GM18508 (cell line): Measurements from ENCODE around the gene DMD.
"Not testable (repeated sequence)": the region's sequence is repeated elsewhere in the genome, so short reads cannot be mapped to it uniquely, and the experiment has no call there.

Experiments used
- ATAC-seq: cut with Tn5 transposase; IDR thresholded peaks from one replicate; pipeline ENCODE4 v1.9.1; 2021; ENCODE audit warnings: moderate number of reproducible peaks; ENCODE audit not compliant: insufficient read depth, unreplicated experiment

DMD gene

DNA sequence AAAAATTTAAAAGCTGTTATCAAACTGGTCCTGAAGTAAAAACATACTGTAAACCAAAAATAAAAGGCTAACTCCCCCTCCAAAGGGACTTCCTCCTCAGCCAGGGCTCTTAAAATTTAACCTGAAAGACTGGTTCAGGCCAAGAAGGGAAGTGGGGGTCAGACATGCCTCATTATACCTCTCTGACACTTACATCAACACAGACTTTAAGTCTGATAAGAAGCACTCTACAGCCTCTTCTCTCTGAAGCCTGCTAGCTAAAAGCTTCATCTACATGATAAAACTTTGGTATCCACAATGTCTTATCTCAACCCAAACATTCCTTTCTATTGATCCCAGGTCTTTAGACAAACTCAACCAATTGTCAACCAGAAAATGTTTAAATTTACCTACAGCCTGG, 682.9 kb downstream of the DMD start:
- ATAC-seq, result not testable (repeated sequence)

DNA sequence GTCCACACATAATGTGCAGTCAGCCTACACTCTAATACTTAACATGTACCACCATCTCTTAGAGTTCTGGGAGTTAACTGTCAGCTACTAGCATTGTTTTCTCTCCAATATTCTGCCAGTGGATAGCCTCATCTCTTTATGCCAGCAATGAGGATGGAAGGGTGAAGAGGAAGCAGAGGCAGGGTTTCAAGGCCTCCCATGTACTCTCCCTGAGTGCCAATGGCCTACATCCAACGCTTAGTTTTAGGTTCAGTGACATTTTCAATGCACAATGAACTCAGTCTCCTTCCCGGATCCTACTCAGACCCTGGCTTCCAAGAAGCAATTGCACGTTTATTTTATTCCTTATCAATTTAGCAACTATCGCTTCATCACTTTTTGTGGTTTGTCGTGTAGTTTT, 686.1 kb downstream of the DMD start:
- no peak for ATAC-seq

DNA sequence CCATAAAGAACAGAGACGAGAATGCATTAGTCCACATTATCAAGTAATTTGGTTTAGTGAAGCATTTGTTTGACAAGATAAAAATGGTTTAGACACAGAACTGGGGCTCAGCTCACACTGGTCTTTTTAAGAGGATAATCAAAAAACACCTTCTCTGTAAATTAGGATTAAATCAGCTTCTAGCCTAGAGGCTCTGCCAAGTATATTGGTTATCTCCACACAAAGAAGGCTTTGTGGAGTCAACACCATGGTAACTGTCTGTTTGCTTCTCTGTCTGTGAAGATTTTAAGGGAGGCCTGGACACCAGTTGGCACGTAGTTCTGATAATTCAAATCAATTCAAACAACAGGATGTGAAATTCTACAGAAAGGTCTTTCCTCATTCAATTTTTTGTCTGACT, 687.0 kb downstream of the DMD start:
- no peak for ATAC-seq

DNA sequence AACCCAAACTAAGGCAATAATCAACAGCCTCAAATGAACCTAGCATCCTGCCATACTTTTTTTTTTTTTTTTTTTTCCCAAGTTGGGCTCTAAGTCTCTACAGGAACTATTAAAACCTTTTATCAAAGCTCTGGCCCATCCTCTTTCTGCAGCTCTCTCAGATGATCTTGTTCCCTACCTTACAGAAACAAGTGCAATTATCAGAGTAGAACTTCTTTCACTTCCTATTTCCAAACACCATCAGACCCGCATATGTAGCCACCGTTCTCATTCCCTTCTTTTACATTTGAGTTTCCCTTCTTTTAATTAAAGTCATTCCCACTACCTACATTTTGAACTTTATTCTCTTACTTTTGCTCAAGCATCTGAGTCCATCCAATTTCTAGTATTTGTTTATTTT, 690.6 kb downstream of the DMD start:
- ATAC-seq, result no peak

DNA sequence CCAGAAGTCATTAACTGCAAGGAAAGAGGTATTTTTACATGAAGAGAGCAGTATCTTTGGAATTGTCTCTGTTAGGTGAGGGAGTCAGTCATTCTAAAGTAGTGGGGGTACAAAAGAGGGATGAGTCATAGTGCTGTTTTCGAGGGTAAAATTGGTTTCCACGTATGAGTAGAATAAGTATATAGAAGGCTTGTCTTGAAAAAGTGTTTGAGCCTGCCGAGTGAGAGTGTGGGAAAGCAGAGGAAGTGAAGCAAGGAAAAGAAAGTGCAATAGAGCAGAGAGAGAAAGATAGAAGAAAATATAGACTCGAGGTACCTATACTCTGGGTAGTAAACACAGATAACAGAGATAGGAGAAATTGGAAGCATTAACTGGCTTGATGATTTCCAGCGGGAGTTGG, 696.4 kb downstream of the DMD start:
- peak; percentile 97 for ATAC-seq

DNA sequence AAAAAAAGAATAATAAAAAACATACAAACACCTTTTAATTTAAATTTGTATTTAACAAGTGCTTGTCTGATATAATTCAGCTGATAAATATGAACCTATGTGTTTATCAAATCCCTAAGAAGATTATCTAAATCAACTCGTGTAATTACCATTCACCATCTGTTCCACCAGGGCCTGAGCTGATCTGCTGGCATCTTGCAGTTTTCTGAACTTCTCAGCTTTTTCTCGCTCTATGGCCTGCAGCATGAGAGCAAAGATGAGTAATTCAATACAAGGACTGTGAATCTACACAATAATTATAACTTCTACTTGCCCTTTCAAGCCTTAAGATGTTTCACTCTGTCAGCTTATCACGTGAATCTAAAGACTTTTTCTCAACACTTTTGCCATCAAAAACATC, 709.7 kb downstream of the DMD start:
- ATAC-seq, result no peak

DNA sequence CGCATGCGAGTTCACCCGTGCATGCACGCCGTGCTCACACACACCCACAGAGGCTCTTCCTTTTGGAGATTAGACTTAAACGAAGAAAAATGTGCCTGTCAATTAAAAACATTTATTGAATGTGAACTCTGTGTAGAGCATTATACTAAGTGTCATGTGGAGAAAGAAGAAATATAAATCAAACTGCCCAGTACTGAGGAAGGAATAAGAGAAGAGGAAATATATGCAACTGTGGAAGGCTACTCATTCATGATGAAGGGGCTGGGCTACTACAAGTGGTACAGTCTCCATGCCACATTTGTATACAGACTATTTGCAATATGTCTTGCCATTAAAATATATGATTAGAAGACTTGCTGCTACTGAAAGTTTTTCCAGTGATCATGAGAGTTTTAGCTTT, 714.7 kb downstream of the DMD start:
- ATAC-seq, result no peak

DNA sequence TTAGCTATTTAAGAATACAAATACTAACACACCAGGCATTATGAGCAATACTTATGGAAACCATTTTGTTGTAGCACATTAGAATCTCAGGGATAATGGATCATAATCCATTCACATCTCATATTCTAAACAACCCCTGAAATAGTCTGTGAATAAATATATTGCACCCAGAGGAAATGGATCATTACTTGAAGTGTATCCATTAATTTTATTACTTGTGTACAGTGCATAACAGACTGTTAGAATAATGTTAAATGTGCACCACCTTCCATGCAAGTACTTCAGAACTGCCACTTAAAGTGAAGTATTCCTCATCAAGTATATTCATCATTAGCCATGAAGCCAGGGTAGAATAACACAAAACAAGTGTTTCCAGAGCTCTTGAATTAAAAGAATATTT, 715.5 kb downstream of the DMD start:
- ATAC-seq, result no peak

DNA sequence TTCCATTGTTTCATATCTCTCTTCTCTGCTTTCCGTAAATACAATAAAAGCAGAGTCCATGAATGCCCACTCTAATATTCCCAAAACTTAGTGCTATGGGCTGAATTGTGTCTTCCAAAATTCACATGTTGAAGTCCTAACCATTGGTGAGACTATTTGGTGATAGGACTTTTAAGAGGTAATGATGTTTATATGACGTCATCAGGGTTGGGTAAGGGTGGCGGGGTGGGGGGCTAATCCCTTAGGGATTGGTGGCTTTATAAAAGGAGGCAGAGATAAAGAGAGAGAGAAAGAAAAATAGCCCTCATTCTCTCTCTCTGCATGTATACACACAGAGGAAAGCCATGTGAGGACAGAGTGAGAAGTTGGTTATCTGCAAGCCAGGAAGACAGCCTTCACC, 722.2 kb downstream of the DMD start:
- no peak for ATAC-seq

DNA sequence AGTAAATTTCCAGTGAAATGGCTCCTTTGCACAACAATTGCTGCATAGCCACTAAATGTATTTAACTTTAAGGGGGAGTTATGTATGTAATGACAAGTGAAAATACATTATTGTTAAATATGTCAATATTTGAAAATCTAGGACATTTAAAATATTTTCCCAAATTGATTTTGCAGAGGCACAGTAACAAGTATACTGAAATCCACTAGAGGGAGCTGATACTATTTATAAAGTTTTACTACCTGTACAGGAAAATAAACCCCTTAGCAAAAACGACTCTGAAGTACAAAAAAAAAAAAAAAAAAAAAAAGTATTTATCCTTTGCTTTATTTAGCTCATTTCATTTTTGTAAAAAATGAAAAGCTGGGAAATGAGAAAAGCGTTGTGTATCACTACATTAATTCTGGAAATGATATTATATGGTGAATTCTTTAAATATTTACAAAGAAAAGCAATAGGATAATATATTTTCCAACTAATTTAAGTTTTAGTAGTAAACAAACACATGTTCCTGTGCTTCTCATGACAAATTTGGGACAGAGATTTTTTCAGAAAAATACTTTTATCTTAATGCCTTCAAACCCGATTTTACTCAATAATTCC, 727.7 kb downstream of the DMD start:
- no peak for ATAC-seq

DNA sequence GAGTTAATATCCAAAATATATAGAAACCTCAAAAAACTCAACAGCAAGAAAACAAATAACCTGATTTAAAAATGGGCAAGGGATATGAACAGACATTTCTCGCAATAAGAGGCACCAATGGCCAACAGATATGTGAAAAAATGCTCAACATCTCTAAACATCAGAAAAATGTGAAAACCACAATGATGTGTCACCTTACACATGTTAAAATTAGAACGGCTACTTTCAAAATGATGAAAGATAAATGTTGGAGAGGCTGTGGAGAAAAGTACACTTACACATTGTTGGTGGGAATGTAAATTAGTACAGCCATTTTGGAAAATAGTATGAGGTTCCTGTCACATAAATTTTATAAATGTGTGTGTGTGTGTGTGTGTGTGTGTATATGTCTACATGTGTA, 731.3 kb downstream of the DMD start:
- ATAC-seq, result no peak

DNA sequence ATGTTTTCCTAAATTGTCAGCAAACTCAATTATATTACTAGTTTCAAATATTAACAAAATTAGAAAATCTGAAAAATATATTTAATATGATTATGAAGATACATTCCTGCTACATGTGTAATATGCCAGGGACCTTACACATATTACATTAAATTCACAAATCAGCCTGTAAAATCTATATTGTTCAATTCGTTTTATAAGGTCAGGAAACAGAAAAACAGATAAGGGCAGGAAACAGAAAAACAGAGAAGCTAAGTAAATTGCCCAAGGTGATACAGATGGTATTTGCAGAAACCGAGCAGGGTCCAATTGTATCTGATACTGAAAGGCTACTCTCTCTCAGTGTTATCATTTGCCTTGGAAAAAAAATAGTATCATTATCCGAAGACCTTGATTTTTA, 739.0 kb downstream of the DMD start:
- no peak for ATAC-seq

DNA sequence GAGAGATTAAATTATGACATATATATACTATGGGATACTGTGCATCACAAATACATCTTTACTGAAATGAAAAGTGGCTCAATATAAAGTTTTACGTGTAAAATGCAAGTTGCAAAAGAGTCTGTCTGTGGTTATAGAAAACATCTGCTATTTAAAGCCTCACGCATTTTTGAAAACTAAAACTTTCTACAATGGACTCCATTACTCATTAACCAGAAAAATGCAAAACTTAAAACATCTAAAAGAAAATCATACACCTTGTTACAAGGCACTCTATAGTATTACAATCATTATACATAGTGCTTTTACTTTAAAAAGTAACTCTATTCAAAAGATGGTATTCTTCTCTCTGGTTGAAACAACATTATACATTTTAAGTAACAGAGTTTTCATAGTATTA, 755.6 kb downstream of the DMD start:
- ATAC-seq, result no peak

DNA sequence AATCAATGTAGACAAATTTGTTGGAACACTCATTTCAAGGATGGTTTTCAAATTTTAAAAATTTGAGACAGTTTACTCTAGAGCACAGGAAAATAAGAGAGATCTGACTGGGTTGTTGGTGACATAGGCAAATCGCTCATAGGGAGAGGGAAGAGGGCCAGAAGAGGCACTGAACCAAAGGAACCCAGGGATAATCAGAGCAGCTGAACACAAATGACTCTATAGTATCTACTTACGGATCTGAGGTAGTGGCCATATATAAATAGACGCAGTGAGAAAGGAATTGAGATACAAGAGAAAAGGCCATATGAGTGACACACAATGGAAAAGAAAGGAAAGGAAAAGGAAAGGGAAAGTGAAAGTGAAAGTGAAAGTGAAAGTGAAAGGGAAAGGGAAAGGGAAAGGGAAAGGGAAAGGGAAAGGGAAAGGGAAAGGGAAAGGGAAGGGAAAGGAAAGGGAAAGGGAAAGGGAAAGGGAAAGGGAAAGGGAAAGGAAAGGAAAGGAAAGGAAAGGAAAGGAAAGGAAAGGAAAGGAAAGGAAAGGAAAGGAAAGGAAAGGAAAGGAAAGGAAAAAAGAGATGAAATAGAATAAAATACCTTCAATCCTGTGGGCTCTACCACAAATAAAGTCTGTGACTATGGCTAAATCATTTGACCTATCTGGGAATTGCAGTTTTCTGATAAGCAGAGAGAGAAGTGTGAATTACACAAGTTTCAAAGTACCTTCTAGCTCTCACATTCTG, 759.2 kb downstream of the DMD start:
- ATAC-seq, result no peak

DNA sequence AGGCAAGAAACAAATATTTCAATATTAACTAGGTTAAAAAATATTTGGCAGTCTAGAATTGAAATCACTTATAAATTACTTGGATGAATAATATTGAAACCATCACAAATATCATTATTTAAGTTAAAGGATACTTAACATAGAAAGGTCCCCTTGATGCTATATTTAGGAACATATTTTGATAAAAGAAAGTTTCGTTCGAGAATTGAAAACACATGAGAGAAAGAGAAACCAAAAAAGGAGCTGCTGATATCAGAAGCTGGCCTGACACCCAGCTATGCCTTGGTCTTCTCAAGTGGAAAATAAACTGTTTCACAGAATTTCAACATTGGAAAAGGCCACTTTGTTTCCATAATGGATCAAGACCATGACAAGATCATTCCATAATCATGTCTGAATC, 762.4 kb downstream of the DMD start:
- ATAC-seq, result peak; percentile 65

DNA sequence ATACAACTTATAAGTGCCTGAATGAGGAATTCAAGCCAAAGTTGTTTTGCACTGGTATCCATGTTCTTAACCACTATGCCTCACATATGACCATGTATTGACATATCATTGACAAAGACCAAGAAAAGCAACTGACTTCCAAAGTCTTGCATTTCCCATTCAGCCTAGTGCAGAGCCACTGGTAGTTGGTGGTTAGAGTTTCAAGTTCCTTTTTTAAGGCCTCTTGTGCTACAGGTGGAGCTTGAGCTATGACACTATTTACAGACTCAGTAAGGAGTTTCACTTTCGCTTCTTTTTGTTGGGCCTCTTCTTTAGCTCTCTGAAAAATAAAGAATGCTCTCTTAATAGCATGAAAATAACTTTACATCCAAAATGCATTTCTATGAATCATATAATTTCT, 763.0 kb downstream of the DMD start:
- ATAC-seq, result peak; percentile 99

DNA sequence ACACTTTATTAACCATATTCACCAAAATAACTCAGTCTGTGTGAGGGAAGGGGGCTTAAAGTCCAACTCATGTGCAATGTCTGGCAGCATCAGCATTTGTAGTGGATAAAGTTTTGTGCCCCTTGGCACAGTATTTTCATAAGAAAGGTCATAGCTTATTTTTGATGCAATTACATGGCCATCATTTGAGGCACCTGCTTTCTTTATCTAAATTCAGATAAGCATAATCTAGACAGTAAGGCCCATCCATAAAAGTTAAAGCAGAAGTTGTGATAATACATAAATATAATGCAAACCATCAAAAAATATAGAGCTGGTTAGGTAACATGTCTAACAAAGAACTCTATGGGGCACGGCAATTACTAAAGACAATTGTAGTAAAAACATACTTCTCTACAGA, 763.7 kb downstream of the DMD start:
- no peak for ATAC-seq

DNA sequence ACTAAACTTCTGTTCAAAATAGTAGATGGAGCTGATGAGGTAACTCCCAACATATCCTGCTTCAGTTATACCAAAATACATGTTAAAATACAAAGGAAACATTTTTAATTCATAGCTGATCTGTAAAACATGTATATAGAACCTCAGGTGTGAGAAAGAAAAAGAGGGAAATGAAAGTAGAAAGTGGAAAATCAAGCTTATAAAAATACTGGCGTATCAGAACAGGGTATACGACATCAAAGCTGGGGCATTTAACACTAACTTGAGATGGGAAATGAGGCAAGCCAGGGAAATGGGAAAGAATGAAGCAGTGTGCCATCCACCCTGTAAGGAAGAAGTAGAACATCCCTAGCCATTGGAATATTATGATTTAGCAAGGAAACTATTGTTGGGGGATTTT, 767.5 kb downstream of the DMD start:
- no peak for ATAC-seq

DNA sequence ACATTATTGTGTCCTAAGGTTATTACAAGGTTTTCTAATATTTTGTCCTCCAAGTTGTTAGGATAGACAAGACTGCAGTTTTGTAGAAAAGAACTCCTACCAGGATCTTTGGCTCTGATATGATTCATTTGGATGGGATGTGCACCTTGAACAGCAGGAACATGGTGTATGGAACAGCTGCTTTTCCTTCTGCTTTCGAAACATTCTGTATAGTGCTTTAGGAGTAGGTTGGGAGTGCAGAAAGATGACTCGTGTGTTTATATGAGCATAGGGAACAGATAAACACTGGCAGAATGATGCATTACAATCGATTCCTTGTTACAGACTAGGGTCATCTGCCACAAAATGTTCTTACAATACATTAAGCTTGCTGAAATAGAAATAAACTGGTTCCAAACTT, 790.1 kb downstream of the DMD start:
- ATAC-seq, result no peak

DNA sequence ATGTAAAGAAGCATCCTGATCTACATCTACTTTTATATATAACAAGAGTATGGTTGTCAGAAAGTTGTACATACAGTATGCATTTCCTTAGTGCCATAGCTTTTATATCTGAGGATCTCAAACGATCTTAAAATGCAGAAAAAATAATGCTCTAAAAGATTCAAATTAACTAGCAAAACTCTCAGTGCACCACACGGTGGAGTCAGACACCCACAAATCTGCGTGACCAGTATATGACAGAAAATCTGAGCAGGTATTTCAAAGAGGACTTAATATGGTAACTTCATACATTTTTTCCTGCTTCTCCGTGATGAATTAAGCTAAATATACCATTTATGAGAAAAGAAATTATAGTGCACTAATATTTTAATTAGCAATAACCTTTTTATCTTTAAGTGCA, 803.0 kb downstream of the DMD start:
- peak; percentile 67 for ATAC-seq

DNA sequence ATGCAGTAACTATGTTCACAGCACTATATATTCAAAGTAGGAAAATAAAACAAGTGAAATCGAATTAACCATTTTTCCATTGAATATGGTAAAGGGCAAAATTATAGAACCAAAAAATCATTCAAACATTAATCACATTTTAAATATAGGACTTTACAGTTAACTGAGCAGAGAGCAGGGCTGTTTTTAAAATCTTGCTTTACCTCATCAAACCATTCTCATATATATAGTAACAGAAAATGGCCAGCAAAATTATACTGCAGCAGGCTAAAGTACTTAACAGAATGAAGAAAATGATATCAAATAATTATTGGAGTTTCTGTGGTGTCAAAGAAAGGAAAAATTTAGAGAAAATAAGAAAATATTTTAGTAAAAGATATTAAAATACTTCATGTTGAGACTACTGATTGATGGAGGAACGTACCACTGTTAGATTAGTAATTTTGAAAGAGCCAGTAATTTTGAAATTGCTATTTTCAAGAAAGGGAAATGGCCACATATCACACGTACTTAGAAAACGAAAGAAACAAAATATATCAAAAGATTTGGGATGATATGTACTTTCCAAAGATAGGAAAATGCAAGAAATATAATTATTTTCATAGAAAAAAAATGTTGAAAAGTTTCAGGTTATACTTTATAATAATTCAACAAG, 813.7 kb downstream of the DMD start:
- ATAC-seq, result peak; percentile 90

DNA sequence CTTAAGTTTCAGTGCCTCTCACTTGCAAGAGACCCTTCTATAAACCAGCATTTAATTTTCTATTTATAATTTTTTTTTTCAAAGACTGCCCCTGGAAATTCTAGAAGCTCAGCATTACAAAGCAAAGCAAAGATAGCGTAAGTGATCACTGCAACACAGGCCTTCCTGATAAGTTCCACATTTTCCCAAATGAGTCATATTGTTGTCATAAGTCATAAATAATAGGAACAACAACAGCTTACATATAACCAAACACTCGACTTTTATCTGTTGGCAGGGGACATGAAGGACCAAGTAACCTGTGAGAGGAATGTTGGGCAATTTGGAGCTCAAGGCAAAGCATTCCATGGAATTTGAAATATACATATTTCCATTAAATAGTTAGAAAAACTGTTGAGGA, 815.5 kb downstream of the DMD start:
- no peak for ATAC-seq
